ENCODE data around the gene CAMK2G. TPM values are rescaled to one million over a fixed set of nuclear protein-coding genes. Genes with fewer than 3 reads are reported as not detected.
"Not testable (repeated sequence)": the region's sequence is repeated elsewhere in the genome, so short reads cannot be mapped to it uniquely, and the experiment has no call there.

The CAMK2G gene
- polyA plus RNA-seq, 1 experiment, result 43.8 TPM

DNA sequence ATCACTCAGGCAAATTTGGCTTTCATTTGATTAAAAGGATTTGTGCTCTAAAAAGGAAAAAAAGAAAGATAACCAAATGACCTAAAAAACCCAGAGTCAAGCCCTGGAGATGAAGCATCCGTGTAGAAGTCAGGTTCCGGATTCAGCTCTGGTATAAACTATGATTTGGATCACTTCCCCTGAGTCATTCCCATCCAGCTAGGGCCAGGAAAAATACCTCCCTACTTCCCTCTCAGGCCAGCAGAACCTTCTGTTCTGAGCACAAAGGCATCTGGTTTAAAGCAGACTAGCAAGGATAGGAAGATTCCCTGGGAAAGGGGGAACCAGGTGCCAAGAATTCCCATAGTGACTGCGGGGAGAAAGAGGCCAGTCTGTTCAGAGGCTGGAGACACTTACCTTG lies 37.3 kb downstream of the CAMK2G start:
- no peak for DNase-seq (ENCODE audit: low read depth)
- no peak overlapping the region for H3K4me3 ChIP-seq (ENCODE audit: low read depth, low read length)
- ChIA-PET POLR2A (no interaction called here), CTCF (interaction anchor here (1.1 to 2.5 kb wide), 4 partner anchors 12 to 50 kb away, joined by 4 to 8 read pairs (median 6); no protein-coding TSS in a partner anchor)
- H3K36me3 ChIP-seq (ENCODE audit: control insufficient read depth, insufficient read depth, low read length), result peaks cover 15% of the 10 kb centered on the region
- no peaks in the 10 kb centered on the region for H3K27me3 ChIP-seq (ENCODE audit: control insufficient read depth, insufficient read depth, low read length)
- TF ChIP-seq CTCF (IDR thresholded peaks at IDR 0.05; ENCODE audit: insufficient read depth, low read depth, low read length), result no peak

GRCh38 chr10:73836427-73836980 lies 37.9 kb downstream of the CAMK2G start:
- POLR2A ChIA-PET, result no interaction called here
- peaks cover 15% of the 10 kb centered on the region for H3K36me3 ChIP-seq (ENCODE audit: control insufficient read depth, insufficient read depth, low read length)
- no peaks in the 10 kb centered on the region for H3K27me3 ChIP-seq (ENCODE audit: control insufficient read depth, insufficient read depth, low read length)
- DNase-seq (ENCODE audit: low read depth), result no peak
- CTCF ChIA-PET, result interaction anchor here (1.1 to 1.4 kb wide), 3 partner anchors 12 to 44 kb away, joined by 4 to 8 read pairs (median 4); no protein-coding TSS in a partner anchor
- H3K4me3 ChIP-seq (ENCODE audit: low read depth, low read length), result no peak overlapping the region
- no peak for TF ChIP-seq CTCF (IDR thresholded peaks at IDR 0.05; ENCODE audit: insufficient read depth, low read depth, low read length)

DNA sequence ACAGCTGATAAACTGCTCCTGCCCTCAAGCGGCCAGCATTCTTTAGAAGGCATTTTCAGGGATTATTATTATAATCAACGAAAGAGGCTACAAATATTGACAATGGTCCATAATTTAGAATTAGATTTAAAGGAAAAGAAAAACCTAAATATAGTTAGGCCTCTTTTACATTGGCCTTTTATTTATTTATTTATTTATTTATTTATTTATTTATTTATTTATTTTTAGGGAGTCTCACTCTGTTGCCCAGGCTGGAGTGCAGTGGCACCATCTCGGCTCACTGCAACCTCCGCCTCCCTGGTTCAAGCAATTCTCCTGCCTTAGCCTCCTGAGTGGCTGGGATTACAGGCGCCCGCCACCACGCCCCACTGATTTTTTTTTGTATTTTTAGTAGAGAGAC lies 45.3 kb downstream of the CAMK2G start:
- CTCF ChIA-PET, result interaction anchor here (0.7 to 2.1 kb wide), 3 partner anchors 10 to 15 kb away, joined by 3 to 7 read pairs (median 4); no protein-coding TSS in a partner anchor
- peaks cover 16% of the 10 kb centered on the region for H3K36me3 ChIP-seq (ENCODE audit: control insufficient read depth, insufficient read depth, low read length)
- H3K27me3 ChIP-seq (ENCODE audit: control insufficient read depth, insufficient read depth, low read length); DNase-seq (ENCODE audit: low read depth); H3K4me3 ChIP-seq (ENCODE audit: low read depth, low read length); POLR2A ChIA-PET: not testable (repeated sequence)

DNA sequence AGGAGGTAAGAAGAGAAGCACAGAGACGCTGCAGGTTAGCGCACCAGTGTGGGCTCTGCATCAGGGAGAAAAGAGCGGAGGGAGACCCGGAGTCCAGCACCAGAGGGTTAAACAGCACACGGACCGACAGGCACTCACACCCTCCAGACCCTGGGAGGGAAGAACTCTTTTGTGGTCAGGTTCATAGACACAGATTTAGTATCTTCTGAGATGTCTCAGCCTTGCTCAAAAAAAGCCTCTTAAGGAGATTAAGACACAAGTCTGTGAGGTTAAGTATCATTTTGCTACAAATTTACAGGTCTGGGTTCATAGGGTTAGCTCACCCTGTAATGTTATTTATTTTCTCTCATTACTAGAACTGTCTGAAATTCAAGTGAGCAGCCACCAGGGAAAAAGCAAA lies 46.2 kb downstream of the CAMK2G start:
- POLR2A ChIA-PET, result no interaction called here
- Histone ChIP-seq H3K4me3 (ENCODE audit: low read depth, low read length) (no peak overlapping the region), H3K27me3 (ENCODE audit: control insufficient read depth, insufficient read depth, low read length) (no peaks in the 10 kb centered on the region), H3K36me3 (ENCODE audit: control insufficient read depth, insufficient read depth, low read length) (peaks cover 19% of the 10 kb centered on the region)
- TF ChIP-seq CTCF (IDR thresholded peaks at IDR 0.05; ENCODE audit: insufficient read depth, low read depth, low read length), result no peak
- CTCF ChIA-PET, result interaction anchor here (0.6 to 2.1 kb wide), 3 partner anchors 12 to 52 kb away, joined by 3 to 7 read pairs (median 3); no protein-coding TSS in a partner anchor
- no peak for DNase-seq (ENCODE audit: low read depth)

DNA sequence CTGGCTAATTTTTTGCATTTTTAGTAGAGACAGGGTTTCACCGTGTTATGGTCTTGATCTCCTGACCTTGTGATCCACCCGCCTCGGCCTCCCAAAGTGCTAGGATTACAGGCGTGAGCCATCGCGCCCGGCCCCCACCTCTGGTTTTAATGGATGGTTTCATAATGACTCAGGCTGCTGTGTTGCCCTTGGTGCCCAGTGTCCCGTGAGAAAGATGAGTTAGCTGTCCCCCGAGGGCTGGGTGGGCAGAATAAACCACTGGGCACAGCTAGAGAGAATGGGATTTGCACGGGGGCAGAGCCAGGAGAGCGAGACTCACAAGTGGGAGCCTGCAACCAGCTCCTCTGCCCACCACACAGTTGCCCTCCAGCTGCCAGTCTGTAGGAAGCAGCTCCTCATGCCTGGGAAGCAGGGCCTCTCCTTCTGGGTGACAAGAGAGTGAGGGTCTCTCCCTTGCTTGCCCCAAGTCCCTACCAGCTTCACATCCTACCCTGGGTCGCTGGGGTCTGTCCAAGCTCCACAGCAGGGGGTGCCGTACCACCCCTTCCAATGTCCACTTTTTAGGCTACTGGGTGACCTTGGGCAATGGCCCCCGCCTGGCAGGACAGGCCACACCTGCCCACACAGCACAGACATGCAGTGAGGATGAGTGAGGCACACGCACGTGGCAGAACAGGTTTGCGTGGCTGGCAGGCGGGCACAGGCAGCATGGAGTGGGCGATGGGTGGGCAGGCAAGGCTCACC lies 46.8 kb downstream of the CAMK2G start:
- no peak for TF ChIP-seq CTCF (IDR thresholded peaks at IDR 0.05; ENCODE audit: insufficient read depth, low read depth, low read length)
- ChIA-PET CTCF (interaction anchor here (1.3 to 2.1 kb wide), 3 partner anchors 12 to 52 kb away, joined by 3 to 7 read pairs (median 6); no protein-coding TSS in a partner anchor), POLR2A (no interaction called here)
- no peak for DNase-seq (ENCODE audit: low read depth)
- Histone ChIP-seq H3K27me3 (ENCODE audit: control insufficient read depth, insufficient read depth, low read length) (no peaks in the 10 kb centered on the region), H3K36me3 (ENCODE audit: control insufficient read depth, insufficient read depth, low read length) (peaks cover 19% of the 10 kb centered on the region), H3K4me3 (ENCODE audit: low read depth, low read length) (no peak overlapping the region)
